Left ventricle myocardium superior (tissue), 1 donor: ENCODE data around the gene CDC14B. TPM values are rescaled to one million over a fixed set of nuclear protein-coding genes. Genes with fewer than 3 reads are reported as not detected.
A peak's percentile ranks its signal among the peaks of the same experiment; 100 is the strongest.
"Not testable (repeated sequence)": the region's sequence is repeated elsewhere in the genome, so short reads cannot be mapped to it uniquely, and the experiment has no call there.

Experiments
- ATAC-seq: fragments of 200-7000 bp; cut with Tn5 transposase; one replicate; pipeline ENCODE4 v1.9.1; 2020; ENCODE audit warnings: mild to moderate bottlenecking, moderate library complexity
- DNase-seq: peaks from one replicate; pipeline ENCODE4 v3.0.0-alpha.2; 2020
- intact Hi-C: fragments of 100-400 bp; cut with micrococcal nuclease; formaldehyde crosslinking; loops from one replicate; pipeline ENCODE4 v1.11.0; 2022
- total RNA-seq: library from RNA; stranded (reverse); fragmentation: NEBNext Ultra II Directional; extraction: Animal tissue kit (Norgen Biotek cat#: 25700); gene quantifications from one replicate; pipeline ENCODE4 v1.2.1, GENCODE V29; 2021
- donor health status: DM: no; HTN: yes; CAD: no; lungs with severe emphysema.

CDC14B gene
- total RNA-seq, 1 donor from 2014 or later, result 18.1 TPM

DNA sequence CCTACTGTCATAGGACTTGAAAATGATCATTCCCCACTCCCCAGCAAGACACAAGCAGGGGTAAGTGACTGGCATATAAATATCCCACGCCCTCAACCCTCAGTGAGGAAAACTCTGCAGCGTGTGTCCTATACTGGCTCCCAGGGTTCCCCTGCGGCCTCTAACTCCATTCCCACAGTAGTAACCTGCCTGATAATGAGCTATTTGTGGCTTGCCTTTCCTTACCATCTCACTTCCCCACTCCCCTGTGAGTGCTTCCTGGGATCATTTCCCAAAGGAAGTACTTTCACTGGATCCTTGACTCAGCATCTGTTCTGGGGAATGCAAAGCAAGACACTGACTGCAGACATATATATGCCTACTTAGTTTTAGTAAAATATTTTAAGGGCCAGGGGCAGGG, 14.3 kb downstream of the CDC14B start:
- ATAC-seq (peak; percentile 69), DNase-seq (peak; percentile 36)
- intact Hi-C loops, result no loop called here

GRCh38 chr9:96604004-96604319, 15.7 kb downstream of the CDC14B start:
- peak; percentile 45 for DNase-seq
- intact Hi-C loops, result no loop called here

GRCh38 chr9:96603305-96604003, 16.2 kb downstream of the CDC14B start:
- ATAC-seq (peak; percentile 82), DNase-seq (no peak)
- intact Hi-C loops, result no loop called here

More at GRCh38 chr9:96604004-96604319, 15.7 kb downstream of the CDC14B start:
- peak; percentile 91 for ATAC-seq

DNA sequence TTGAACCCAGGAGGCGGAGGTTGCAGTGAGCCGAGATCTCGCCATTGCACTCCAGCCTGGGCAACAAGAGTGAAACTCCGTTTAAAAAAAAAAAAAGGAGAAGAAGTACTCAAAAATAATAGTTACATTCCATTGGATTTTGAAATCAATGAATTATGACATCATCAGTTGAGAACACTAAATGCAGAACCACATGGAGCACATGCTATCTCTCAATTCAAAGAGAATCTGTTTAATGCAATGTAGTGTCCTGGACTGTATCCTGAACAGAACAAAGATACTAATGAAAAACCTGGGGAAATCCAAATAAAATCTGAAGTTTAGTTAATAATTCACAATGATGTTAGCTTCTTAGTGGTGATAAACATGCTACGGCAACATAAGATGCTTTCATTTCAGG, 20.3 kb downstream of the CDC14B start:
- intact Hi-C loops, result no loop called here
- ATAC-seq (no peak), DNase-seq (no peak)

GRCh38 chr9:96596601-96597111, 23.0 kb downstream of the CDC14B start:
- ATAC-seq (no peak), DNase-seq (no peak)
- intact Hi-C loops, result no loop called here

GRCh38 chr9:96587338-96588315, 32.0 kb downstream of the CDC14B start:
- no peak for ATAC-seq
- intact Hi-C loops, result no loop called here
- no peak for DNase-seq

DNA sequence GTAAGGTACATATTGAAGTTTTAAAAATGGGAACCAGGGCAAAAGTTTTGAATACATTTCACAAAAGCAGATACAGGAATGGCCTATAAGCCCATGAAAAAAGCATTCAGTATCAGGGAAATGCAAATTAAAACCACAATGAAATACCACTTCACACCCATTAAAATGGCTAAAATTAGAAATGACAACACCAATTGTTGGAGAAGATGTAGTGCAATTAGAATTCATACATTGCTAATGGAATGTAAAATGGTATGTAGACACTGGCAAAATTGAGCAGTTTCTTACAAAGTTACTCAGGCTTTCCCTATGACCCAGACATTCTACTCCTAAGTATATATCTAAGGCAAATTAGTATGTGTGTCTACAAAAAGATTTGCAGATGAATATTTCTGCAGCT, 34.2 kb downstream of the CDC14B start:
- DNase-seq (no peak), ATAC-seq (no peak)
- intact Hi-C loops, result no loop called here

DNA sequence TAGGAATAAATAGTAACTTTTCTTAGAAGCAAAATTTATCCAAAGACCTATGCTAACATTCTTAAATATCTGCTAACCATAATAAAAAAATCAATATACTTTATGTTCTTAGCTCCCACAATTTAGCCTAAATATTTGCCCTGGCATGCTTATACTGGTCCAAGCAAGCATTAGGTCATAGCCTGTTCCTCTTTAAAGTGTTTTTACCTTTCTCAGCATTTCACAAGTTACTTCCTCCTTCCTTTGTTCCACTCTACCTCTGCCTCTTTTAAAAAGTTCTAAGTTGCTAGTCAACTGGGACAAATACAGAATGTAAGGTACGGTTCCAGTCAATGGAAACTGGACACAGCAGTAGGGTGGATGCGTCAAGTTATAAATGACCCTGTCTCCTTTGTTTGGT, 37.4 kb downstream of the CDC14B start:
- ATAC-seq, intact Hi-C loops, DNase-seq: not testable (repeated sequence)

GRCh38 chr9:96581786-96582185, 37.9 kb downstream of the CDC14B start:
- no peak for ATAC-seq
- intact Hi-C loops, result no loop called here
- DNase-seq, result no peak

- intact Hi-C loops, result no loop called here
- ATAC-seq, result no peak
These were observed 38.3 kb downstream of the CDC14B start for GRCh38 chr9:96581301-96581700.

DNA sequence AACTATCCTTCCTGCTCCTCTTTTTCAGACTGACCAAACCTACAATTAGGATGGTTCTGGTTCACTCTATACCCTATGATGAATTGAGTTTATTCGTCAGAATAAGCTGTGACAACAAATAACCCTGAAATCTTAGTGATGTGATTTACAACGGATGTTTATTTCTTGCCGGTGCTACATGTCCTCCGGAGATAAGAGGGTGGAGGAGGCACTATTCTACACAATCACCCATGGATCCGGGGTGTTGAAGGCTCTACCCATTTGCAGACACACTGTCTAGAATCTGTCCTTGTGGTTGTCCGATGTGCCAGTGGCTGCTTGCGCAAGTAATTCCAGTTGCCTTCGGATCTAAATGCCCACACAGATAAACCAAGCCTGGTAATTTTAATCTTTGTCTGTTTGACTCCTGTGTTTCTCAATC, 44.7 kb downstream of the CDC14B start:
- ATAC-seq, result peak; percentile 65
- DNase-seq, result no peak
- intact Hi-C loops, result no loop called here

More at GRCh38 chr9:96581301-96581700, 38.3 kb downstream of the CDC14B start:
- DNase-seq, result no peak

- intact Hi-C loops, result no loop called here
- ATAC-seq (no peak), DNase-seq (no peak)
These were observed 45.2 kb downstream of the CDC14B start for GRCh38 chr9:96574455-96574854.

DNA sequence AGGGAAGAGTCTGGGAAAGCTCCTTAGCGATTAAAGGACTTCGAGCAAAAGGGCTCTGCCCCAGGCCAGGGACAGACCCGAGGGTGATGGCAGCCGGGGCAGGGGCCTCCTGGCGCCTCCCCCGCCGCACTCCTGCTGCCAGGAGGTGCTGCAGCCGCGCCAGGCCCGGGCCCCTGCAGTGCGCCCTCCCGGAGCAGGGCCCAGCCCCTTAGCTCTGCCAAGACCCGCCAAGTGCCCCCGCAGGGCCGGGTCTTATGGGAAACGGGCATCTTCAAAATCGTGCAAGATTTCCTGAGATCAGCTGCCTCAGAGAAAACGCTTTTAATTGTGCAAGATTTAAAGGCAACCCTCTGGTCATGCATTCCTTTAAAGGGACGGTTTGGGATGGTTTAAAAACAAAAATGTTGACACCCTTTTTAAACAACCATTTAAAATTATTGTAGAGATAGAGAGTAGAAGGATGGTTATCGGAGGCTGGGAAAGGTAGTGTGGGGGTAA, 52.4 kb downstream of the CDC14B start:
- peak; percentile 72 for ATAC-seq
- intact Hi-C loops, result no loop called here
- no peak for DNase-seq

- DNase-seq, result peak; percentile 88
- intact Hi-C loops, result no loop called here
- peak; percentile 94 for ATAC-seq
These were observed 53.0 kb downstream of the CDC14B start for GRCh38 chr9:96566498-96567202.

DNA sequence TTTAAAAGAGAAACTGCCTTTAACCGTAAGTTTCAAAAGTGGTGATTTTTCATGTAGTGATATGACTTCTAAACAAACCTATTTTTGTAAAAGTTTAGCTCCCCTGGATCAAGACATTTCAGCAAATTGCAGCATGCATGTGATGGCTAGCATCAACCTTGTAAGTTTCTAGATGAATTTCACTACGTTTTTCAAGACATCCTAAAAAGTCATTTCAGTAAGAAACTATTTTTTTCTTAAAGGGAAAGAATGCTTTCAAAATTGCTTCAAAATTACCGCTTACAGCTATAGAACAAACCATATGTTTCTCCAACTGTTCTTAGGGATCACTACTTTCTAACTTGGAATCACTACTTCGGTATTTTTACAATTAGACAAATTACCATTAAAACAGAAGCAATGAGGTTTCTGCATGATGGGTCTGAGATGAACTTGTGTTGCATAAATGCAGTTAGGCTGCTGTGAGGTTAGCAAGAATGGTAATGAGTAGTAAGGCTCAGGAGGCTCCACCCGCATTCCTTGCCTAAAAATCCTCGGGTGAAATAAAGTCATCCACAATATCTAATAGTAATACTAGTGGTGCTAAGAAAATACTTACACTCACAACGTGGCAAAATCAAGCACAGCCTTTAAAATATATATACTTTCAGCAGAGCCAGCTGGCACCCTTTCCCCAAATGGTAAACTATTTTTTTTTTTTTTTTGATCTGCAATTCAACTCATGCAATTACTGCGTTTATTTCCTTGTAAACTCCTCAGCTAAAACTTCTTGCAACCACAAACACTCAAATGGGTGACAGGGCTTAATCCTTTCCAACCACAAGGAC, 53.8 kb downstream of the CDC14B start:
- ATAC-seq, result peak; percentile 44
- no peak for DNase-seq
- intact Hi-C loops, result no loop called here

DNA sequence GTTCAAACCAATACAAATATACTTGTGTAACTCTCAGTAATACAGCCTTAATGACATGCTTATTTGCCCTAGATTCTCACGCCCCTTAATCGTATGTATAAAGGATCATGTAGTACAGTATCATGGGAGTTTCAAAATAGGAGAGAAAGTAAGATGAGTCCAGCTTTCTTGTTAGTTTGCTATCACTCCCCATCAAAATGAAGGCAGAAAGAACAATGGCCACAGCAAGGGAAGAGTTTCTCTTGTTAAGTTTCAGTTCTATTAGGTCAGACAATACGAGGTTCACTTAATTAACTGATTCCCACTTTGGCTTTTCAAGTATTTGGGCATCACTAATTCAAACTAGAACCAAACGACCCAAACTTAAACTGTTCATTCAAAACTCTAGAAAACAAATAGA, 55.4 kb downstream of the CDC14B start:
- intact Hi-C loops, result no loop called here
- ATAC-seq (no peak), DNase-seq (no peak)

DNA sequence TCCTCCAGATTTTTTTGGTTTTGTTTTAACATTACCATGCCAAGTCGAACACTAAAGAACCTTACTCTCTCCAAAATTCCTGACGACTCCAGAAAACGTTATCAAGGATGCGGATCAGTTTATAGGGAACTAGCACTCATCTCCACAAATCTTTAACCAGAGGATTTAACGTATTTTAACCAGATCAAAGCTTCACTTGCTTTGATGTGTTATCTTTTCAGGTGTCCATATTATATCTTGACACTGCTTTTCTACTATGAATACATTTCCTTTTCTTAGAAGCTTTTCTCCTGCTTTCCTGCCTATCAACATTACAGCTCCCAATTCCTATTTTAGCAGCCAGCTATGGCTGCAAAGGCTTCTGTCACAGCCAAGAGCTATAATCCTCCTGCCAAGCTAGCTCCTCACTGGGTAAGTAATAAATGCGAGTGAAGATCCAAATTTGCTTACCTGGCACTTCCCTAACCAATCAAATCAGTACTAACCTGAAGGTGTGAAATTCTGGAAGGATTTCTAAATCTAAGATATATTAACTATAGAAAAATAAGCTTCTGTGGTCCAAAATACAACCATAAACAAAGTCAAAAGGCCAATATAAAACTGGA, 60.2 kb downstream of the CDC14B start:
- peak; percentile 51 for ATAC-seq
- DNase-seq, result no peak
- intact Hi-C loops, result no loop called here

- ATAC-seq (no peak), DNase-seq (no peak)
- intact Hi-C loops, result no loop called here
These were observed 61.7 kb downstream of the CDC14B start for GRCh38 chr9:96557921-96558320.
